Mammary epithelial cell (primary cell): ENCODE results near the gene CT45A9.

Source experiments
- CTCF ChIP-seq, 2 donors: IDR thresholded peaks in 1 of 2; conservative IDR thresholded peaks in 1 of 2; 2 replicates each; pipeline ENCODE4 v1.5.1; 2011 to 2012; ENCODE audit warnings: inconsistent platforms in 2 of 2, low read length in 2 of 2, mild to moderate bottlenecking in 2 of 2, control low read depth in 1 of 2, low read depth in 1 of 2; ENCODE audit not compliant: insufficient read depth in 1 of 2; ENCODE audit errors: extremely low read depth in 1 of 2
- EZH2 ChIP-seq: IDR thresholded peaks from 2 replicates; pipeline ENCODE4 v1.6.1; 2012; ENCODE audit warnings: low read length, inconsistent platforms, borderline replicate concordance

- TF ChIP-seq CTCF (conservative IDR thresholded peaks at IDR 0.05 in 1 of 2, IDR thresholded peaks at IDR 0.05 in 1 of 2; ENCODE audit: extremely low read depth in 1 of 2, insufficient read depth in 1 of 2, low read depth in 1 of 2, low read length in 2 of 2) (no peak), EZH2 (no peak)
Observed at GRCh38 chrX:135892781-135893180, 21.2 kb upstream of the CT45A9 start.
